ENCODE data around the gene SRSF10. TPM values are rescaled to one million over a fixed set of nuclear protein-coding genes. Genes with fewer than 3 reads are reported as not detected.
"Not testable (repeated sequence)": the region's sequence is repeated elsewhere in the genome, so short reads cannot be mapped to it uniquely, and the experiment has no call there.

SRSF10 gene
- total and polyA plus RNA-seq, 2 of the 8 experiments (the other 6 are each of a cell fraction or from before 2014, with no cell fraction given): 155 to 194 TPM

DNA sequence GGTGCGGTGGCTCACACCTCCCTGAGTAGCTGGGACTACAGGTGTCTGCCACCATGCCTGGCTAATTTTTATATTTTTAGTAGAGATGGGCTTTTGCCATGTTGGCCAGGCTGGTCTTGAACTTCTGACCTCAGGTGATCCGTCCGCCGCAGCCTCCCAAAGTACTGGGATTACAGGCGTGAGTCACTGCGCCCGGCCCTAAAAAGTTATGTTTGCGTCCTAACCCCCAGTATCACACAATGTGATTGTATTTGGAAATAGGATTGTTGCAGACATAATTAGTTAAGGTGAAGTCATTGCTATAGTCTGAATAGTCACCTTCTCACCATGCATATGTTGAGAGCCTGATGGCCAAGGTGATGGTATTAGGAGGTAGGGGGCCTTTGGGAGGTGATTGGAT, 32.8 kb upstream of the SRSF10 start:
- not testable (repeated sequence) for H3K14ac ChIP-seq (ENCODE audit: insufficient read length); H2BK15ac ChIP-seq (ENCODE audit: low read length); H2BK120ac ChIP-seq (replicated peaks; ENCODE audit: low read depth, low read length); H3K79me2 ChIP-seq (ENCODE audit: control insufficient read depth in 1 of 2, insufficient read depth in 2 of 2, low read length in 2 of 2); H3K4ac ChIP-seq (replicated peaks; ENCODE audit: insufficient read length, low read depth, low read length); H4K5ac ChIP-seq (ENCODE audit: insufficient read length, low read depth, low read length); H3K4me2 ChIP-seq (ENCODE audit: insufficient read depth in 1 of 2, low read depth in 2 of 2, low read length in 2 of 2); H3K9me3 ChIP-seq (ENCODE audit: insufficient read depth in 2 of 2, low read depth in 1 of 2, low read length in 1 of 2); H2AK5ac ChIP-seq (ENCODE audit: low read depth, low read length); H2AFZ ChIP-seq (ENCODE audit: low read length); H4K8ac ChIP-seq (ENCODE audit: extremely low read depth, insufficient read depth, low read length); H3K18ac ChIP-seq (ENCODE audit: extremely low read depth, low read length); H4K91ac ChIP-seq (replicated peaks; ENCODE audit: insufficient read length, low read length); H3K23me2 ChIP-seq (ENCODE audit: low read depth, low read length); H3K23ac ChIP-seq (ENCODE audit: insufficient read length); H2BK20ac ChIP-seq (ENCODE audit: low read length); H2BK5ac ChIP-seq (ENCODE audit: low read depth, low read length); H3K27me3 ChIP-seq (replicated peaks in 1 of 4; ENCODE audit: control insufficient read depth in 3 of 4, extremely low read depth in 1 of 4, insufficient read depth in 3 of 4, low read length in 3 of 4); H3K36me3 ChIP-seq (ENCODE audit: control insufficient read depth in 2 of 4, insufficient read depth in 4 of 4, low read length in 3 of 4); FAIRE-seq; H3K56ac ChIP-seq (replicated peaks; ENCODE audit: insufficient read length, low read depth, low read length); H3K4me3 ChIP-seq (ENCODE audit: extremely low read depth in 1 of 4, insufficient read depth in 2 of 4, low read depth in 3 of 4, low read length in 4 of 4); H3K79me1 ChIP-seq (ENCODE audit: low read depth, low read length); H3K4me1 ChIP-seq (replicated peaks in 1 of 4; ENCODE audit: control insufficient read depth in 3 of 4, insufficient read depth in 4 of 4, low read length in 3 of 4); H4K20me1 ChIP-seq (replicated peaks in 1 of 2; ENCODE audit: control insufficient read depth in 1 of 2, insufficient read depth in 2 of 2, low read length in 2 of 2); H2BK12ac ChIP-seq (ENCODE audit: low read depth, low read length); H3K9ac ChIP-seq (replicated peaks in 1 of 4; ENCODE audit: extremely low read depth in 1 of 4, low read depth in 3 of 4, low read length in 3 of 4); DNase-seq (ENCODE audit: low read depth in 1 of 2, low spot score in 2 of 2); H3K27ac ChIP-seq (ENCODE audit: low read depth, low read length)
- POLR2A ChIA-PET (ENCODE audit: partially characterized antibody): interaction anchor here (1.3 kb wide), 1 partner anchor 32 kb away, joined by 4 read pairs; the partner anchor contains the start of gene SRSF10
- 87% methylated on average over 8 of the region's 8 CpGs; no CpG with 5 or more reads in 1 of the 2 experiments for WGBS, 2 experiments (ENCODE audit: extremely low coverage in 1 of 2, insufficient coverage in 1 of 2, insufficient read length in 1 of 2, insufficient replicate concordance in 2 of 2, low coverage in 1 of 2, low lambda C conversion rate in 2 of 2, missing lambda C conversion rate in 1 of 2)
- CTCF ChIA-PET (ENCODE audit: partially characterized antibody): interaction anchor here (1.1 kb wide), 1 partner anchor 62 kb away, joined by 3 read pairs; no protein-coding TSS in a partner anchor

Data from H1 (cell line).